ENCODE data around the gene USP26.

DNA sequence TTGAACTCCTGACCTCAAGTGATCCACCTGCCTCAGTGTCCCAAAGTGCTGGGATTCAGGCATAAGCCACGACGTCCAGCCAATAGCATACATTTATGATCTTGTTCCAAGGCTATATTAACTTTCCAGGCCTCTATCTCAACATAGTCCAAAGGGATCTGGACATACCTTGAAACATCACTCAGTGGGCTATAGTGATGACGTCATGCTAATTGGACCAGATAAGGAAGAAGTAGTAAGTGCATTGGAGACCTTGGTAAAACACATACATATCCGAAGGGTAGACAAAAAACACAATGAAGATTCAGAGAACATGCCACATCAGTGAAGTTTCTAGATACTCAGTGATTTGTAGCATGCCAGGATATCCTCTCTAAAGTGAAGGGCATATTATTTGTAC, 37.4 kb upstream of the USP26 start:
- TF ChIP-seq CTCF (IDR thresholded peaks at IDR 0.05; ENCODE audit: low read depth, low read length), result no peak
- no peak for TF ChIP-seq POLR2A (IDR thresholded peaks at IDR 0.05; ENCODE audit: extremely low read depth, insufficient read length)
- no peak for TF ChIP-seq MAX (IDR thresholded peaks at IDR 0.05; ENCODE audit: low read depth, low read length)
- TF ChIP-seq MYC (IDR thresholded peaks at IDR 0.05; ENCODE audit: low read depth, low read length), result no peak

All from NB4 (cell line).